GM10266 (cell line): ENCODE results near the gene TXNDC15.
A peak's percentile ranks its signal among the peaks of the same experiment; 100 is the strongest.
"Not testable (repeated sequence)": the region's sequence is repeated elsewhere in the genome, so short reads cannot be mapped to it uniquely, and the experiment has no call there.

Source experiments
- DNase-seq: peaks from one replicate; pipeline ENCODE4 v3.0.0; 2012; ENCODE audit errors: extremely low spot score
- CTCF ChIP-seq: IDR thresholded peaks from 2 replicates; pipeline ENCODE4 v1.5.1; 2012; ENCODE audit warnings: mild to moderate bottlenecking, low read depth; ENCODE audit not compliant: control insufficient read depth, insufficient read depth; ENCODE audit errors: missing control alignments

TXNDC15 gene

DNA sequence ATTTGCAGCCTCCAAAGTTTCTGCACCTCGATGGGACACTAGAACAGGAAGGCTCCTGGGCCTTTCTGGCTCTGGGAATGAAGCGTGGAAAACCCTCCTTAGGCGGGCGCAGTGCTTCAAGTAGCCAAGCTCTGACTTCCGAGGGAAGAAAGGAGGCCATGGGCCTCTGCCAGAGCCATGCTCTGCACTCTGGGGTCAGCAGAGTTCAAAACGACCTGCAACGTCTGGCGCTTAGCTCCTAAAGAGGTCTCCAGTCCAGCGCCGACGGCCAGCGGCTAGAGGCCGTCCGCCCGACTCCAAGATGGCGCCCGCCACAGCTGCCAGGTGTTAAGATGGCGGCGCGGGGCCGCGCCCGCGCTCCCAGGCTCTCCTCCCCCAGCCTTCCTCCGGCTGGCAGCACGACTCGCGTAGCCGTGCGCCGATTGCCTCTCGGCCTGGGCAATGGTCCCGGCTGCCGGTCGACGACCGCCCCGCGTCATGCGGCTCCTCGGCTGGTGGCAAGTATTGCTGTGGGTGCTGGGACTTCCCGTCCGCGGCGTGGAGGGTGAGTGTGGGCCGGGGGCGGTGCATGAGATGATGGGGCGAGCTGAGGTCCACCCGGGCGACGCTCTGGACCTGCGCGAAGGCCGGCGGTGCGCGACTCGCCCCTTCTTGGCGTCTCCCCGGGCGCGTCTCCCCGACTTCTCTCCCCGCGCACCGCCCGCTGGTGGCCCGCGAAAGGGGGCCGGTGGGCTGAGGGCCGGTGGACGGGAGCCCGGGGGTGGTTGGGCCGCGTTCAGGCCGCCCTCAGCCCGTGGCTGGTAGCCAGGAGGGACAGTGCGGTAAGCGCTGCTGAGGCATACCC, at the start of gene TXNDC15:
Gene TXNDC15 (plus strand): TSS at position 385 of the 844 bp plus-strand sequence. CDS start 57 bp downstream, at position 442.
- TF ChIP-seq CTCF = no peak
- DNase-seq = peak; percentile 90

GRCh38 chr5:134824681-134825080, 49.5 kb upstream of the TXNDC15 start:
- no peak for TF ChIP-seq CTCF
- no peak for DNase-seq

DNA sequence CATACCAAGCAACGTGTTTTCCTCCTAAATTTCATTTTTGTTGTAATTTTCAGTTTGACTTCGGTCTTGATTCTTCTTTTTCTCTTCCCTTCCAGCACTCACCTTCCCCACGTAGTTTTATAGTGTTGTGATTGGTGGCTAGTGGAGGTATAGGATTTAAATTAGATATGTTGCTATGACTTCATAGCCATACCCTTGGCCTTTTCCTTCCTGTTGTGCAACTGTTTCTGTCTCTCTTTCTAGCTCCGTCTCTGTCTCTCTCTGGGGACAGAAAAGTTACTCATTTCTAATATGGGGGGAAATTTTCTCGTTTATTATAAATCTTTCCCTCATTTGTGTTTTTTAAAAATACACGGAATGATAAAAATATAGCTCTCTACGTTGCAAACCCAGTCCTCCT, 49.0 kb upstream of the TXNDC15 start:
- DNase-seq = no peak
- no peak for TF ChIP-seq CTCF

- DNase-seq = no peak
- TF ChIP-seq CTCF = no peak
Observed at GRCh38 chr5:134833340-134834032, 40.7 kb upstream of the TXNDC15 start.

DNA sequence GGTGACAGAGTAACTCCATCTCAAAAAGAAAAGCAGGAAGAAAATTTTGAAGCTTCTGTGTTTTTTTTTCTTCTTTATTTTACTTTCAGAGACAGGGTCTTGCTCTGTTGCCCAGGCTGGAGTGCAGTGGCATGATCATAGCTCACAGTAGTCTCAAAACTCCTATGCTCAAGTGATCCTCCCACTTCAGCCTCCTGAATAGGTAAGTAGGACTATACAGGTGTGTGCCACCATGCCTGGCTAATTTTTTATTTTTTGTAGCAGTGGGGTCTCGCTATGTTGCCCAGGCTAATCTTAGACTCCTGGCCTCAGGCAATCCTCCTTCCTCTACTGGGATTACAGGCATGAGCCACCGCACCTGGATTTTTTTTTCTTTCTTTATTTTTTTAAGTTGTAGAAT, 38.5 kb upstream of the TXNDC15 start:
- no peak for DNase-seq
- no peak for TF ChIP-seq CTCF

DNA sequence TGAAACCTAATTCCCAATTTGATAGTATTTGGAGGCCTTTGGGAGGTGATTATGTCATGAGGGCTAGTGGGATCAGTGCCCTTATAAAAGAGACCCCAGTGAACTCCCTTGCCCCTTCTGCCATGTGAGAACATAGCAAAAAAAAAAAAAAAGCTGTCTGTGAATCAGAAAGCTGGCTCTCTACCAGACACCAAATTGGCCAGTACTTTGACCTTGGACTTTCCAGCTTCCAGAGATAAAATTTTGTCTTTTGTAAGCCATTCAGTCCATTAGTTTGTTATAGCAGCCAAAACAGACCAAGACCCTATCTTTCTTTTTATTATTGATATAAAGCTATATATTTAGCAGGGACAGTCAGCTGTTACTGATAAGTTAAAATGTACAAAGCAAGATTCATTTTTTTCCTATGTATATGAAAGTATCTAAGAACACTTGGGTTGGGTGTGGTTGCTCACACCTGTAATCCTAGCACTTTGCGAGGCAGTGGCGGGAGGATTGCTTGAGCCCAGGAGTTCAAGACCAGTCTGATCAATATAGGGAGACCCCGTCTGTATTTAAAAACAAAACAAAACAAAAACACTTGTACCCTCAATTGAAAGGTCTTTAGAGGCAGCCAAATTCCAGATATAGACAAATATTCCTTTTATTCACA, 36.5 kb upstream of the TXNDC15 start:
- DNase-seq = no peak
- TF ChIP-seq CTCF = no peak

DNA sequence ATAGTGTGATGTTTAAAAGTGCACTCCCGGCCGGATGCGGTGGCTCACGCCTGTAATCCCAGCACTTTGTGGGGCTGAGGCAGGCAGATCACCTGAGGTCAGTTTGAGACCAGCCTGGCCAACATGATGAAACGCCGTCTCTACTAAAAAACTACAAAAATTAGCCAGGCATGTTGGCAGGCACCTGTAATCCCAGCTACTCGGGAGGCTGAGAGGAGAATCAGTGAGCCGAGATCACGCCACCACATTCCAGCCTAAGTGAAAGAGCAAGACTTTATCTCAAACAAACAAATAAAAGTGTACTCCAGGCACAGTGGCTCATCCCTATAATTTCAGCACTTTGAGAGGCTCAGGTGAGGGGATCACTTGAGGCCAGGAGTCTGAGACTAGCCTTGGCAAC, 35.8 kb upstream of the TXNDC15 start:
- not testable (repeated sequence) for DNase-seq
